ENCODE data around the gene TNFRSF1A. TPM values are rescaled to one million over a fixed set of nuclear protein-coding genes. Genes with fewer than 3 reads are reported as not detected.
A peak's percentile ranks its signal among the peaks of the same experiment; 100 is the strongest.

TNFRSF1A gene
- 271 TPM for total RNA-seq

DNA sequence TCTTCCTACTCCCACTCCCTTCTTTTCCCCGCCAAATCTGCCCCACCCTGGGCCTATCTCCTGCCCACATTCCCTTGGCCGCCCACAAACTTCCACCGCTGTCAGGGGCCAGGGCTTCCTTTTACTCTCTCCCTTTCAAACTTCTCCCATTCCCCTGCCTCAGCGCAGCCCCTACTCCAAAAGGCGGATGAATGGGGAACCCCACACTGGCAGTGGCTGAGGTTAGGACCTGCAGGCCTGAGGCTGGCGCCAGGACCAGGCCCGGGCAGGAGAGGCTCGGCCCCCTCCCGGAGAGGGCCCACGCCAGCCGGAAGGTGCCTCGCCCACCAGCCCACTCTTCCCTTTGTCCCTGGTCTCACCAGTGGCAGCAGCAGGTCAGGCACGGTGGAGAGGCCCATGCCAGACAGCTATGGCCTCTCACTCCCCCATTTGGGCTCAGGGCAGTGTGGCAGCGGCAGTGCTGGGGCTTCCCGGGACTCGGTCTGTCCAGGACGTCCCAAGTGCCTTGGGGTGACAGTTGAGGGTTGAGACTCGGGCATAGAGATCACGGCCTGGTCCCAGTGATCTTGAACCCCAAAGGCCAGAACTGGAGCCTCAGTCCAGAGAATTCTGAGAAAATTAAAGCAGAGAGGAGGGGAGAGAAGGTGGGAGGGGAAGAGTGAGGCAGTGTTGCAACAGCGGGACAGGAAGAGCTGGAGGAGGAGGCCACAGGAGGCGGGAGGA lies at the start of gene TNFRSF1A:
Gene TNFRSF1A (minus strand): TSS at position 660 of the 723 bp plus-strand sequence. CDS start 262 bp downstream, at position 398.
- Histone ChIP-seq H3K4me3 (peak within 1 kb of the TSS; percentile 87 to 94), H3K27me3 (no peaks in the 10 kb centered on the region), H3K9me3 (no peaks in the 10 kb centered on the region), H3K36me3 (no peaks in the 10 kb centered on the region), H3K4me1 (peaks cover 80% of the 10 kb centered on the region), H3K27ac (peak within 1 kb of the TSS; percentile 99)
- peak; percentile 84 to 95 for TF ChIP-seq POLR2AphosphoS5 (IDR thresholded peaks at IDR 0.05; ENCODE audit: insufficient read depth in 1 of 2, low read depth in 1 of 2)
- TF ChIP-seq, protein P1, sequence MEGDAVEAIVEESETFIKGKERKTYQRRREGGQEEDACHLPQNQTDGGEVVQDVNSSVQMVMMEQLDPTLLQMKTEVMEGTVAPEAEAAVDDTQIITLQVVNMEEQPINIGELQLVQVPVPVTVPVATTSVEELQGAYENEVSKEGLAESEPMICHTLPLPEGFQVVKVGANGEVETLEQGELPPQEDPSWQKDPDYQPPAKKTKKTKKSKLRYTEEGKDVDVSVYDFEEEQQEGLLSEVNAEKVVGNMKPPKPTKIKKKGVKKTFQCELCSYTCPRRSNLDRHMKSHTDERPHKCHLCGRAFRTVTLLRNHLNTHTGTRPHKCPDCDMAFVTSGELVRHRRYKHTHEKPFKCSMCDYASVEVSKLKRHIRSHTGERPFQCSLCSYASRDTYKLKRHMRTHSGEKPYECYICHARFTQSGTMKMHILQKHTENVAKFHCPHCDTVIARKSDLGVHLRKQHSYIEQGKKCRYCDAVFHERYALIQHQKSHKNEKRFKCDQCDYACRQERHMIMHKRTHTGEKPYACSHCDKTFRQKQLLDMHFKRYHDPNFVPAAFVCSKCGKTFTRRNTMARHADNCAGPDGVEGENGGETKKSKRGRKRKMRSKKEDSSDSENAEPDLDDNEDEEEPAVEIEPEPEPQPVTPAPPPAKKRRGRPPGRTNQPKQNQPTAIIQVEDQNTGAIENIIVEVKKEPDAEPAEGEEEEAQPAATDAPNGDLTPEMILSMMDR (IDR thresholded peaks at IDR 0.05), result no peak
- peak in 1 of 2 donors; percentile 77 for TF ChIP-seq POLR2A (IDR thresholded peaks at IDR 0.05)
- DNase-seq (ENCODE audit: extremely low spot score in 2 of 2), result no peak
- intact Hi-C loops (cut with DNase I), result no loop called here

DNA sequence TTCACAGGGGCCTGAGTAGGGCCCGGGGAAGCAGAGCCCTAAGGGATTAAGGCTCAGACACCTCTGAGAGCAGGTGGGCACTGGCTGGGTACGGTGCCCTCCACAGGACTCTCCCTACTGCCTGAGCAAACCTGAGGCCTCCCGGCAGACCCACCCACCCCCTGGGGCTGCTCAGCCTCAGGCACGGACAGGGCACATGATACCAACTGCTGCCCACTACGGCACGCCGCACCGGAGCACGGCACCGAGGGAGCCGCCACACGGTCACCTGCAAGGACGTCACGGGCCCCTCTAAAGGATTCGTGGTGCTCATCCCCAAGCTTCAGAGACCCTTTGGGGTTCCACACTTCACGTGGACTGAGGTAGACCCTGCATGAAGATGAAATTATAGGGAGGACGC lies 49.1 kb upstream of the TNFRSF1A start:
- DNase-seq (ENCODE audit: extremely low spot score in 2 of 2), result no peak
- Histone ChIP-seq H3K4me1 (peaks cover 38% of the 10 kb centered on the region), H3K27me3 (no peaks in the 10 kb centered on the region), H3K9me3 (no peaks in the 10 kb centered on the region), H3K27ac (no peak overlapping the region), H3K4me3 (no peak overlapping the region), H3K36me3 (peaks cover 0 to 33% of the 10 kb centered on the region in 2 donors)
- no peak for TF ChIP-seq POLR2AphosphoS5 (IDR thresholded peaks at IDR 0.05; ENCODE audit: insufficient read depth in 1 of 2, low read depth in 1 of 2)
- TF ChIP-seq, protein P1 (IDR thresholded peaks at IDR 0.05), result no peak
- TF ChIP-seq POLR2A (IDR thresholded peaks at IDR 0.05), result no peak
- intact Hi-C loops (cut with DNase I), result no loop called here

DNA sequence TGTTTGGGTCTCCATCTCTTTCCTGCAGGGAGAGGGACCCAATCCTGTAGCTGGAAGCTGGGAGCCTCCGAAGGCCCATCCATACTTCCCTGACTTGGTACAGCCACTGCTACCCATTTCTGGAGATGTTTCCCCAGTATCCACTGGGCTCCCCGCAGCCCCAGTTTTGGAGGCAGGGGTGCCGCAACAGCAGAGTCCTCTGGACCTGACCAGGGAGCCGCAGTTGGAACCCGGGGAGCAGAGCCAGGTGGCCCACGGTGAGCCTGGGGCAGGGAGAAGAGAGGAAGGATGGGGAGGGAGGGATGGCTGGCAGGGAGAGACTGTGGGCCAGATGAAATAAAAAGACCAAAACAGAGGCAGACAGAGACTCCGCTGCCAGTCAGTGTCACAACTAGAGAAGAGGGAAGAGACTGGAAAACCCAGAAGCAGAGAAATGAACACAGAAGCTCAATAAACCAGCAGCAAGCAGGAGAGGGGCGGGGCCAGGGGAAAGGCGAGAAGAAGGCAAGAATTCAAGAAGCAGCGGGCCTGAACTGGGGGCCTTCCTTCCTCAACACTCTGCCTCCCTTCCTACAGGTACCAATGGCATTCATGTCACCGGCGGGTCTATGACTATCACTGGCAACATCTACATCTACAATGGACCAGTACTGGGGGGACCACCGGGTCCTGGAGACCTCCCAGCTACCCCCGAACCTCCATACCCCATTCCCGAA lies 48.4 kb upstream of the TNFRSF1A start:
- TF ChIP-seq POLR2AphosphoS5 (IDR thresholded peaks at IDR 0.05; ENCODE audit: insufficient read depth in 1 of 2, low read depth in 1 of 2) (no peak), POLR2A (IDR thresholded peaks at IDR 0.05) (no peak)
- TF ChIP-seq, protein P1 (IDR thresholded peaks at IDR 0.05), result no peak
- no peak overlapping the region for H3K27ac ChIP-seq
- H3K4me3 ChIP-seq, result no peak overlapping the region
- H3K4me1 ChIP-seq, result peaks cover 46% of the 10 kb centered on the region
- H3K27me3 ChIP-seq, result no peaks in the 10 kb centered on the region
- peaks cover 0 to 35% of the 10 kb centered on the region in 2 donors for H3K36me3 ChIP-seq
- no peak for DNase-seq (ENCODE audit: extremely low spot score in 2 of 2)
- H3K9me3 ChIP-seq, result no peaks in the 10 kb centered on the region
- intact Hi-C loops (cut with DNase I), result no loop called here

DNA sequence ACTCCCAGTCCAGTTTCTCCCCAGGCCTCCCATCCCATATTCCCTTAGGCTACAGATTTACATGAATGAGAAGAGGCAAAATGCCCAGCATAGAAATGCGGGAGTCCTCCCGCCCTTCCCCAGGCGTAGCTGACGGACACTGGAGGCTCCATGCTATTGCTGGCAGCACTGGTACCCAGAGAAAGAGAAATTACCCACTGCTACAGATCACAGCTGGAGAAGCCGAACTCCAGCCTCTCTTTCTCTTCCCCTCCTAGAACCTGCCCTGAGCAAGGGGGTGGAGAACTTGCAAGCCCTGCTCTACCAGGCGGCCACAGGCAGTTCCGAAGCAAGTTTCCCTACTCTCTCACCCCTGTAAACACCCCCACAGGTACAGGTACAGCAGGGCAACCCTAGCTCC lies 45.7 kb upstream of the TNFRSF1A start:
- no peak for DNase-seq (ENCODE audit: extremely low spot score in 2 of 2)
- H3K36me3 ChIP-seq, result peaks cover 0 to 35% of the 10 kb centered on the region in 2 donors
- intact Hi-C loops (cut with DNase I), result no loop called here
- no peaks in the 10 kb centered on the region for H3K9me3 ChIP-seq
- no peaks in the 10 kb centered on the region for H3K27me3 ChIP-seq
- H3K27ac ChIP-seq, result peak overlapping the region; percentile 37
- H3K4me3 ChIP-seq, result no peak overlapping the region
- TF ChIP-seq POLR2AphosphoS5 (IDR thresholded peaks at IDR 0.05; ENCODE audit: insufficient read depth in 1 of 2, low read depth in 1 of 2) (no peak), POLR2A (IDR thresholded peaks at IDR 0.05) (no peak)
- TF ChIP-seq, protein P1 (IDR thresholded peaks at IDR 0.05), result no peak
- H3K4me1 ChIP-seq, result peaks cover 65% of the 10 kb centered on the region
